KMS-11 (cell line): ENCODE measurements around the gene SAP25.

ENCODE experiments used
- H2AFZ ChIP-seq: fragments of 200-600 bp; sonication (generic); 2 replicates; pipeline ENCODE4 v1.6.1; 2016; ENCODE audit warnings: antibody characterized with exemption, mixed run types, low read depth
- H3K27ac ChIP-seq: fragments of 200-600 bp; sonication (generic); 2 replicates; pipeline ENCODE4 v1.6.1; 2016; ENCODE audit warnings: mild to moderate bottlenecking, mixed run types
- H3K27me3 ChIP-seq: fragments of 200-600 bp; sonication (generic); 2 replicates; pipeline ENCODE4 v1.6.1; 2017; ENCODE audit warnings: mild to moderate bottlenecking, low read depth, mixed run types, moderate library complexity; ENCODE audit not compliant: insufficient read depth
- H3K36me3 ChIP-seq: fragments of 200-600 bp; sonication (generic); 2 replicates; pipeline ENCODE4 v1.6.1; 2017; ENCODE audit warnings: mild to moderate bottlenecking, mixed run types; ENCODE audit not compliant: insufficient read depth
- H3K4me1 ChIP-seq: fragments of 200-600 bp; sonication (generic); 2 replicates; pipeline ENCODE4 v1.6.1; 2016; ENCODE audit warnings: mild to moderate bottlenecking, low read depth, mixed run types; ENCODE audit not compliant: poor library complexity, severe bottlenecking
- H3K4me2 ChIP-seq: fragments of 200-600 bp; sonication (generic); 2 replicates; pipeline ENCODE4 v1.7.0; 2016; ENCODE audit warnings: mild to moderate bottlenecking, mixed run types
- H3K4me3 ChIP-seq: fragments of 200-600 bp; sonication (generic); IDR thresholded peaks from 2 replicates; pipeline ENCODE4 v1.6.1; 2017; ENCODE audit warnings: low read depth, low read length, mixed read lengths; ENCODE audit not compliant: insufficient read depth
- H3K79me2 ChIP-seq: fragments of 200-600 bp; sonication (generic); 2 replicates; pipeline ENCODE4 v1.6.1; 2016; ENCODE audit warnings: low read depth, mixed run types; ENCODE audit not compliant: insufficient read depth
- H3K9ac ChIP-seq: fragments of 200-600 bp; sonication (generic); 2 replicates; pipeline ENCODE4 v1.6.1; 2016; ENCODE audit warnings: mild to moderate bottlenecking, mixed run types
- H4K20me1 ChIP-seq: fragments of 200-600 bp; sonication (generic); 2 replicates; pipeline ENCODE4 v1.6.1; 2016; ENCODE audit warnings: mild to moderate bottlenecking, mixed run types; ENCODE audit not compliant: insufficient read depth
- CTCF ChIP-seq: fragments of 200-600 bp; sonication (generic); conservative IDR thresholded peaks from 2 replicates; pipeline ENCODE4 v1.6.1; 2017; ENCODE audit warnings: low read depth, mild to moderate bottlenecking, antibody characterized with exemption, low read length, moderate library complexity, mixed read lengths

The SAP25 gene

GRCh38 chr7:100562195-100563099, 11.3 kb downstream of the SAP25 start:
- Histone ChIP-seq H2AFZ (no peak overlapping the region), H3K9ac (no peak overlapping the region), H3K4me2 (no peak overlapping the region), H3K4me1 (peaks cover 11% of the 10 kb centered on the region), H3K27me3 (no peaks in the 10 kb centered on the region), H3K4me3 (no peak overlapping the region), H4K20me1 (no peaks in the 10 kb centered on the region), H3K79me2 (no peaks in the 10 kb centered on the region), H3K36me3 (no peaks in the 10 kb centered on the region), H3K27ac (no peak overlapping the region)
- TF ChIP-seq CTCF = no peak

DNA sequence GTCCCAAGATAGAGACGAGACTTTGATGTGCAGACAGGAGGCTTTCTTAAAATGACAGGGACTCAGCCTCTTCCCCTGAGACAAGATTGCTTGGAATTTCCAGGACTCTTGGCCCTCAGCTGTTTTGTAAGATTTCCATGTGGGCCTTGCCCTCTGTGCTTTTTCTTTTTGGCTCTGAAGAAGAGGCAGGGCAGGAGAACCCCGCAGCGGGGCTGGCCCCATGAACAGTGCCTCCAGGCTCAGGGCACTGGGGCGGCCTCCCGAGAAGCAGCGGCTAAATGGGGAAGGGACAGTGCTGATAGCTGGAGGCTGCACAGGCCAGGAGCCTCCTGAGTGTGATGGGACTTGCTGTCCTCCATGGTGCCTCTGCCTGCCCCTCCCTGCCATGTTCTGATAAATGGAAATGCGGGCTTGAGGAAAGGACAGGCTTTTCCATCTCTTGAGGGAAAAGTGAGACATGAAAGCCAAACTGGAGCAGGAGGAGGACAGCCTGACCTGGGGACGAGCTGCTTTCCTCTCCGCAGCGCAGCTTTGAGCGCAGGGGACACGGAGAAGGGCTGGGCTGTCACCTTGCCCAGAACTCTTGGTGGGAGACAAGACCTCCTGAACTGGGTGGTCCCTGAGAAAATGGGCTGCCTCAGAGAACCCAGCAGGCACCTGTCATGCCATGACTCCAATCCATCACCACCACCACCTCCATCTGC, 12.1 kb downstream of the SAP25 start:
- Histone ChIP-seq H2AFZ (no peak overlapping the region), H3K27ac (no peak overlapping the region), H4K20me1 (no peaks in the 10 kb centered on the region), H3K4me3 (no peak overlapping the region), H3K36me3 (no peaks in the 10 kb centered on the region), H3K79me2 (no peaks in the 10 kb centered on the region), H3K9ac (no peak overlapping the region), H3K4me2 (no peak overlapping the region), H3K4me1 (peaks cover 11% of the 10 kb centered on the region), H3K27me3 (no peaks in the 10 kb centered on the region)
- no peak for TF ChIP-seq CTCF

DNA sequence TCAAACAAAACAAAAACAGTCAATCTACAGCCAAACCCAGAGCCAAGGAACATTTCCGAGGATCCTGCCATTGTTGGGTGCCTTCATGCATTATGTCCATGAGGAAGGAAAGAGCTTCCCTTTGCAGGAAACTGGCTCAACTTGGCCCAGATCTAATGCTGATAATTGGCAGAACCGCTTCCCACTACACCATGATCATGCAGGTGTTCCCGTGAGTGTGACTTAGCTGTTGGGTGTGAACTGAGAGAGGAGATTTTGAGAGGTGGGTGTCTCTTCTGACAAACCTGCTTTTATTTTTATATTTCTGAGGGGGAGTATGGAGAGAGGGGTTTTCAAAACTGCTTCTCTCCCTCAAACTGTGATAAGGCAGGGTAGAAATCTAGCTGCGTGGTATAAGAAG, 14.6 kb downstream of the SAP25 start:
- H3K4me3 ChIP-seq = no peak overlapping the region
- no peaks in the 10 kb centered on the region for H4K20me1 ChIP-seq
- H3K27ac ChIP-seq = no peak overlapping the region

DNA sequence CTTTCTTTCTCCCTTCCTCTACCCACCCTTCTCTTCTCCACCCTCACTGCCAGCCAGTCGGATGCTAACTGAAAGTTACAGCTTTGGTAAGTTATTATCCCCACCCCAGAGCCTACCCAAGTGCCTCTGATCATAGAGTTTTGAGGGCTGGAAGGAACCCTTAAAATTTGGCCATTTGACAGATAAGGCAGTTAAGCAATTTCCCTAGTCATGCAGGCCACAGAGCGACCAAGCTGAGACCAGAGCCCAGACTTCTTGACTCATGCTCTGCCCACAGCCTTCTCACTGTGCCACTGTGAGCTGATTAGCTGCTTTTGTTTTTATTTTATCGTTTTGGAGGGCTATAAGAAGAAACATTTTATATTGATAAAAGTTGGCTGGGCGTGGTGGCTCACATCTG, 17.2 kb downstream of the SAP25 start:
- no peak overlapping the region for H3K4me3 ChIP-seq
- H3K27ac ChIP-seq = no peak overlapping the region
- H3K9ac ChIP-seq = no peak overlapping the region
- no peaks in the 10 kb centered on the region for H3K79me2 ChIP-seq
- H4K20me1 ChIP-seq = no peaks in the 10 kb centered on the region
- H3K36me3 ChIP-seq = no peaks in the 10 kb centered on the region
- TF ChIP-seq CTCF = no peak
- no peaks in the 10 kb centered on the region for H3K27me3 ChIP-seq
- no peak overlapping the region for H2AFZ ChIP-seq
- H3K4me1 ChIP-seq = peaks cover 11% of the 10 kb centered on the region
- no peak overlapping the region for H3K4me2 ChIP-seq

More for the DNA sequence above, 14.6 kb downstream of the SAP25 start:
- Histone ChIP-seq H3K4me1 (peaks cover 11% of the 10 kb centered on the region), H2AFZ (no peak overlapping the region), H3K36me3 (no peaks in the 10 kb centered on the region), H3K79me2 (no peaks in the 10 kb centered on the region), H3K4me2 (no peak overlapping the region), H3K9ac (no peak overlapping the region), H3K27me3 (no peaks in the 10 kb centered on the region)
- TF ChIP-seq CTCF = no peak
